NCI-H748 (cell line): ENCODE results near the gene HRH1.

Experiments used
- DNase-seq: peaks from one replicate; lab custom pipeline; 2025; ENCODE audit not compliant: unreplicated experiment; lab: John Stamatoyannopoulos, UW

The HRH1 gene

GRCh38 chr3:11306817-11307589, 152.7 kb downstream of the HRH1 start:
- no peak for DNase-seq

- no peak for DNase-seq
Measured at GRCh38 chr3:11307830-11308432, 153.6 kb downstream of the HRH1 start.

GRCh38 chr3:11310258-11310657, 156.0 kb downstream of the HRH1 start:
- no peak for DNase-seq

- DNase-seq = no peak
Measured at GRCh38 chr3:11312166-11312565, 157.9 kb downstream of the HRH1 start.
